Omental fat pad (tissue), 4 donors: ENCODE measurements around the gene AKIP1. TPM values are rescaled to one million over a fixed set of nuclear protein-coding genes. Genes with fewer than 3 reads are reported as not detected.
"Not testable (repeated sequence)": the region's sequence is repeated elsewhere in the genome, so short reads cannot be mapped to it uniquely, and the experiment has no call there.

Experiments
- ATAC-seq: fragments of 150-250 bp; one replicate; pipeline ENCODE4 v1.9.1; 2016; ENCODE audit warnings: mild to moderate bottlenecking, moderate library complexity; ENCODE audit not compliant: low FRiP score
- DNase-seq: peaks from one replicate; pipeline ENCODE4 v3.0.0-alpha.2; 2019; ENCODE audit warnings: low spot score
- CTCF ChIP-seq, 3 donors: fragments of 450-650 bp; IDR thresholded peaks; one replicate each; pipeline ENCODE4 v1.5.1; 2016 to 2017; ENCODE audit warnings: antibody characterized with exemption in 3 of 3, mild to moderate bottlenecking in 3 of 3, moderate library complexity in 2 of 3
- total RNA-seq, 4 donors: library from RNA; depleted of rRNA; stranded (reverse); fragments of >200 nt; gene quantifications; one replicate each; pipeline ENCODE4 v1.1.0, GENCODE V29; 2016

The AKIP1 gene
- total RNA-seq, 4 donors from 2014 or later, result 13.1 to 32.0 (median 19.8) TPM

- no peak for DNase-seq
- TF ChIP-seq CTCF (IDR thresholded peaks at IDR 0.05), result no peak
- no peak for ATAC-seq
These were observed 19.6 kb downstream of the AKIP1 start for GRCh38 chr11:8930456-8931175.

- DNase-seq, result no peak
- TF ChIP-seq CTCF (IDR thresholded peaks at IDR 0.05), result no peak
- no peak for ATAC-seq
These were observed 21.7 kb downstream of the AKIP1 start, which contains the start of gene C11orf16 for GRCh38 chr11:8932564-8933180. TSS of gene C11orf16 (minus strand) at chr11:8932947. CDS start at chr11:8932308, 639 bp downstream.

GRCh38 chr11:8933931-8934330 is 22.9 kb downstream of the AKIP1 start:
- DNase-seq (no peak), ATAC-seq (no peak)
- no peak for TF ChIP-seq CTCF (IDR thresholded peaks at IDR 0.05)

- DNase-seq (no peak), ATAC-seq (peak; percentile 81)
- TF ChIP-seq CTCF (IDR thresholded peaks at IDR 0.05), result no peak
These were observed 23.9 kb downstream of the AKIP1 start for GRCh38 chr11:8934742-8935488.

- ATAC-seq, DNase-seq: not testable (repeated sequence)
These were observed 24.8 kb downstream of the AKIP1 start for GRCh38 chr11:8935789-8936188.

- ATAC-seq (no peak), DNase-seq (no peak)
- no peak for TF ChIP-seq CTCF (IDR thresholded peaks at IDR 0.05)
These were observed 26.2 kb downstream of the AKIP1 start for GRCh38 chr11:8937159-8937558.

- DNase-seq (no peak), ATAC-seq (no peak)
- no peak for TF ChIP-seq CTCF (IDR thresholded peaks at IDR 0.05)
These were observed 26.7 kb downstream of the AKIP1 start for GRCh38 chr11:8937659-8938058.
